ENCODE results near the gene HBQ1.

- TF ChIP-seq EZH2phosphoT487 (IDR thresholded peaks at IDR 0.05; ENCODE audit: borderline replicate concordance, low read length) (no peak), CTCF (IDR thresholded peaks at IDR 0.05; ENCODE audit: low read depth, low read length, poor library complexity, severe bottlenecking) (no peak)
Observed at GRCh38 chr16:167122-167690, 13.1 kb upstream of the HBQ1 start.

Measured in DOHH2 (cell line).